Coronary artery (tissue), 2 donors: ENCODE data around the gene KIF23.
"Not testable (repeated sequence)": the region's sequence is repeated elsewhere in the genome, so short reads cannot be mapped to it uniquely, and the experiment has no call there.

Experiments
- DNase-seq: peaks from one replicate; pipeline ENCODE4 v3.0.0-alpha.2; 2017; ENCODE audit warnings: low spot score
- H3K27ac ChIP-seq, 2 donors: fragments of 200-600 bp; sonication (generic); one replicate each; pipeline ENCODE4 v1.5.1; 2016 to 2019
- H3K4me3 ChIP-seq: fragments of 200-600 bp; sonication (generic); 2 replicates; pipeline ENCODE4 v1.5.1; 2016; ENCODE audit warnings: mild to moderate bottlenecking, moderate library complexity
- TF ChIP-seq, protein P1 (sequence below): fragments of 200-600 bp; sonication (generic); IDR thresholded peaks from one replicate; pipeline ENCODE4 v1.5.1; 2019; ENCODE audit warnings: antibody characterized with exemption

Gene KIF23

DNA sequence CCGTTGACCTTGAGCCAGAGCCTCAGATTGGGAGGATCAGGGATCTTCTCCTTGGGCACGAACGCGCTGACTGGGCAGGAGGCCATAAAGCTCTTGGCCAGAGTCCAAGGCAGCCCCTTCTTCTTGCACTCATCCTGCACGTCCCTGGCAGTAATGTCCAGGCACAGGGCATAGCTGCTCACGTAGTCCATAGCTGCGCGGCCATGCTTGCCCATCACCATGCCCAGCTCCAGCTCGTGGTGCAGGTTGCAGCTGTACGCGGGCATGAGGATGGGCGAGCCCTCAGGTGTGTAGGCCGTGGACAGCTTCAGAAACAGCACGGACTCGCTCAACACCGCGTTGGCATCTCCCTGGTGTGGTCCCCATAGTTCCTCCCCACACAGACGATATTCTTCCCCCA, 20.5 kb downstream of the KIF23 start:
- TF ChIP-seq, protein P1, sequence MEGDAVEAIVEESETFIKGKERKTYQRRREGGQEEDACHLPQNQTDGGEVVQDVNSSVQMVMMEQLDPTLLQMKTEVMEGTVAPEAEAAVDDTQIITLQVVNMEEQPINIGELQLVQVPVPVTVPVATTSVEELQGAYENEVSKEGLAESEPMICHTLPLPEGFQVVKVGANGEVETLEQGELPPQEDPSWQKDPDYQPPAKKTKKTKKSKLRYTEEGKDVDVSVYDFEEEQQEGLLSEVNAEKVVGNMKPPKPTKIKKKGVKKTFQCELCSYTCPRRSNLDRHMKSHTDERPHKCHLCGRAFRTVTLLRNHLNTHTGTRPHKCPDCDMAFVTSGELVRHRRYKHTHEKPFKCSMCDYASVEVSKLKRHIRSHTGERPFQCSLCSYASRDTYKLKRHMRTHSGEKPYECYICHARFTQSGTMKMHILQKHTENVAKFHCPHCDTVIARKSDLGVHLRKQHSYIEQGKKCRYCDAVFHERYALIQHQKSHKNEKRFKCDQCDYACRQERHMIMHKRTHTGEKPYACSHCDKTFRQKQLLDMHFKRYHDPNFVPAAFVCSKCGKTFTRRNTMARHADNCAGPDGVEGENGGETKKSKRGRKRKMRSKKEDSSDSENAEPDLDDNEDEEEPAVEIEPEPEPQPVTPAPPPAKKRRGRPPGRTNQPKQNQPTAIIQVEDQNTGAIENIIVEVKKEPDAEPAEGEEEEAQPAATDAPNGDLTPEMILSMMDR = no peak

DNA sequence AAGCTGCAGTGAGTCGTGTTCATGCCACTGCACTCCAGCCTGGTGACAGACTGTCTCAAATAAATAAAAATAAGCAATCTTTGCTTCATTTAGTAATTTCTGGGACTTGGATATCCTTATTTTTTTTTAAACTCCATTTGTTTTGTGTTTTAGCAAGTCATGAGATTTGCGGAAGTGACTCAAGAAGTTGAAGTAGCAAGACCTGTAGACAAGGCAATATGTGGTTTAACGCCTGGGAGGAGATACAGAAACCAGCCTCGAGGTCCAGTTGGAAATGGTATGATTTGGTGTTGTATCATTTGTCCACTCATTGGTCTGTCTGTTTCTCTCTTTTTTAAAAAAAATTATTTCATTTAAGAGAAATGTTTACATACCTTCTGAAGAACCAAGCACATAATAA, 21.8 kb downstream of the KIF23 start:
- TF ChIP-seq, protein P1 = no peak
- Histone ChIP-seq H3K27ac (no peak overlapping the region), H3K4me3 (no peak overlapping the region)
- DNase-seq = no peak

More for the DNA sequence above, 20.5 kb downstream of the KIF23 start:
- no peak overlapping the region for H3K27ac ChIP-seq
- no peak for DNase-seq
- no peak overlapping the region for H3K4me3 ChIP-seq

DNA sequence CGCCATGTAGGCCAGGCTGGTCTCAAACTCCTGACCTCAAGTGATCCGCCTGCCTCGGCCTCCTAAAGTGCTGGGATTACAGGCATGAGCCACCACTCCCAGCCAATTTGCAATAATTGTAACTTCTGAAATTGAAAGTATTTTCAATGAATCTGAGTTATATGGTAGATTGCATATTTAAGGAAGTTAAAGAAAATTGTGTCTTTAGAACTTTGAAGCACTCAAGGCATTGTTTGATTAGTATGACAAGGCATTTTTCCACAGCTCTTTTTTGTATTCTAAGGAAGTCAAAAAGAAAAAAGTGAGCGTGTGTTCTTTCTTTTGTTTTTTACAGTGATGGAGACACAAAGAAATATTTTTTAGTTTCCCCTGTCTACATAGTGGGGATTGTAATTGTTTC, 22.8 kb downstream of the KIF23 start:
- H3K27ac ChIP-seq = no peak overlapping the region
- TF ChIP-seq, protein P1 = no peak
- H3K4me3 ChIP-seq = no peak overlapping the region
- no peak for DNase-seq

DNA sequence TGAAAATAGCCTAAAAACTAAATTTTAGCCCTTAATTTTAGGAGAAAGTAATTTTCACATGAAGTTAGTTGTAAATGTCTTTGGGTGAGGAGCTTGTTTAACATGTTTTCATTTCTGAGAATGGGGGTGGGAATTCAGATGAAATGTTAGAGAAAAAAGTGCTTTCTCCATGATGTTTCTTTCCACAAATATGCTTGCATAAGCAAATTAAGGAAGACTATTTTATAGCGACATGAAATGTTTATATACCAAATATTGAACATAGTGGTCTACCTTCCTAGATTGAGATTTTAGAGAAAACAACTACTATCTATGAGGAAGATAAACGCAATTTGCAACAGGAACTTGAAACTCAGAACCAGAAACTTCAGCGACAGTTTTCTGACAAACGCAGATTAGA, 25.5 kb downstream of the KIF23 start:
- no peak overlapping the region for H3K4me3 ChIP-seq
- no peak overlapping the region for H3K27ac ChIP-seq
- TF ChIP-seq, protein P1 = no peak
- no peak for DNase-seq

- H3K27ac ChIP-seq = no peak overlapping the region
- no peak overlapping the region for H3K4me3 ChIP-seq
- no peak for DNase-seq
- TF ChIP-seq, protein P1 = no peak
These were observed 29.0 kb downstream of the KIF23 start for GRCh38 chr15:69443032-69443611.

GRCh38 chr15:69444686-69445085, 30.5 kb downstream of the KIF23 start:
- no peak overlapping the region for H3K27ac ChIP-seq
- H3K4me3 ChIP-seq = no peak overlapping the region
- TF ChIP-seq, protein P1 = no peak
- no peak for DNase-seq

DNA sequence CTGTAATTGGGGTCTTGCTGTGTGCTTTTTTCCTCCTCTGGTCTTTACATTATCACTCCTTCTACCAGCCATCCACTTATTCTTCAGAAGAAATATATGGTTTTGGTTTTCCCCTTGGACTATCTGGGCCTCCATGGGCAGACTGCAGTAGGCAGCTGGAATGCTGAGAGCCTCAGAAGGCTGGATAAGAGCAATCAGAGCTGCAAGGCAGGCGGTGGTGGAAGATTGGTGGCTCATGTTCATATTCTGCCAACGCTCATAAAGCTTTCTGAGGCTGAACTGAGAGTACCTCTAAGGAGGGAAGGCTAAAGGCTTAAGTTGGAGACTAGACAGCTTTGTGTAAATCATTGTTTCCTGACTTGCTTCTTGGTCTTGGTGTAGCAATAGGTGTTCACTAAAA, 32.8 kb downstream of the KIF23 start:
- H3K4me3 ChIP-seq = no peak overlapping the region
- TF ChIP-seq, protein P1 = no peak
- no peak overlapping the region for H3K27ac ChIP-seq
- DNase-seq = no peak

DNA sequence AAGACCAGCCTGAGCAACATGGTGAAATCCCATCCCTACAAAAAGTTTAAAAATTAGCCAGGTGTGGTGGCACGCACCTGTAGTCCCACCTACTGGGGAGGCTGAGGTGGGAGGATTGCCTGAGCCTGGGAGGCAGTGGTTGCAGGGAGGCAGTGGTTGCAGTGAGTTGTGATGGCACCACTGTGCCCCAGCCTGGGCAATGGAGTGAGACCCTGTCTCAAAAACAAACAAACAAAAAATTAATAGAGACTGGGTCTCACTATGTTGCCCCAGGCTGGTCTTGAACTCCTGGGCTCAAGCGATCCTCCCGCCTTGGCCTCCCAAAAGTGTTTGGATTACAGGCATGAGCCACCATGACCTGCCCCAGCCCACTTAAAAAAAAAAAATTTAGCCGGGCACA, 36.1 kb downstream of the KIF23 start:
- H3K27ac ChIP-seq, H3K4me3 ChIP-seq, DNase-seq: not testable (repeated sequence)
